ENCODE measurements around the gene FOXP1.

The FOXP1 gene

GRCh38 chr3:71432044-71432975 is 151.2 kb downstream of the FOXP1 start:
- DNase-seq (ENCODE audit: low read depth) = no peak
- H3K9ac ChIP-seq (ENCODE audit: low read length) = no peak overlapping the region
- H3K9me3 ChIP-seq (ENCODE audit: control insufficient read depth, low read length) = no peaks in the 10 kb centered on the region

GRCh38 chr3:71430941-71431552 is 152.5 kb downstream of the FOXP1 start:
- Histone ChIP-seq H3K4me1 (ENCODE audit: control insufficient read depth, insufficient read depth, low read length) (peaks cover 9% of the 10 kb centered on the region), H3K4me3 (ENCODE audit: low read length) (no peak overlapping the region), H3K9me3 (ENCODE audit: control insufficient read depth, low read length) (no peaks in the 10 kb centered on the region), H3K36me3 (ENCODE audit: control insufficient read depth, insufficient read depth, low read length, severe bottlenecking) (no peaks in the 10 kb centered on the region), H3K9ac (ENCODE audit: low read length) (no peak overlapping the region), H3K27me3 (replicated peaks; ENCODE audit: control insufficient read depth, insufficient read depth, low read length) (peaks cover 7% of the 10 kb centered on the region)
- DNase-seq (ENCODE audit: low read depth) = no peak

More at GRCh38 chr3:71432044-71432975, 151.2 kb downstream of the FOXP1 start:
- Histone ChIP-seq H3K4me3 (ENCODE audit: low read length) (no peak overlapping the region), H3K4me1 (ENCODE audit: control insufficient read depth, insufficient read depth, low read length) (peaks cover 9% of the 10 kb centered on the region), H3K36me3 (ENCODE audit: control insufficient read depth, insufficient read depth, low read length, severe bottlenecking) (no peaks in the 10 kb centered on the region), H3K27me3 (replicated peaks; ENCODE audit: control insufficient read depth, insufficient read depth, low read length) (peaks cover 7% of the 10 kb centered on the region)

- H3K36me3 ChIP-seq (ENCODE audit: control insufficient read depth, insufficient read depth, low read length, severe bottlenecking) = no peaks in the 10 kb centered on the region
Observed at GRCh38 chr3:71429597-71429988, 153.9 kb downstream of the FOXP1 start.

GRCh38 chr3:71428841-71429596 is 154.5 kb downstream of the FOXP1 start:
- Histone ChIP-seq H3K4me3 (ENCODE audit: low read length) (peak overlapping the region; percentile 66), H3K36me3 (ENCODE audit: control insufficient read depth, insufficient read depth, low read length, severe bottlenecking) (no peaks in the 10 kb centered on the region), H3K9ac (ENCODE audit: low read length) (no peak overlapping the region), H3K4me1 (ENCODE audit: control insufficient read depth, insufficient read depth, low read length) (peaks cover 9% of the 10 kb centered on the region), H3K27me3 (replicated peaks; ENCODE audit: control insufficient read depth, insufficient read depth, low read length) (peaks cover 7% of the 10 kb centered on the region), H3K9me3 (ENCODE audit: control insufficient read depth, low read length) (no peaks in the 10 kb centered on the region)
- DNase-seq (ENCODE audit: low read depth) = no peak

More at GRCh38 chr3:71429597-71429988, 153.9 kb downstream of the FOXP1 start:
- Histone ChIP-seq H3K9ac (ENCODE audit: low read length) (no peak overlapping the region), H3K27me3 (replicated peaks; ENCODE audit: control insufficient read depth, insufficient read depth, low read length) (peaks cover 7% of the 10 kb centered on the region), H3K4me3 (ENCODE audit: low read length) (no peak overlapping the region), H3K4me1 (ENCODE audit: control insufficient read depth, insufficient read depth, low read length) (peaks cover 9% of the 10 kb centered on the region), H3K9me3 (ENCODE audit: control insufficient read depth, low read length) (no peaks in the 10 kb centered on the region)
- no peak for DNase-seq (ENCODE audit: low read depth)

- DNase-seq (ENCODE audit: low read depth) = no peak
- no peak overlapping the region for H3K9ac ChIP-seq (ENCODE audit: low read length)
- H3K4me1 ChIP-seq (ENCODE audit: control insufficient read depth, insufficient read depth, low read length) = peaks cover 9% of the 10 kb centered on the region
- H3K4me3 ChIP-seq (ENCODE audit: low read length) = no peak overlapping the region
- no peaks in the 10 kb centered on the region for H3K36me3 ChIP-seq (ENCODE audit: control insufficient read depth, insufficient read depth, low read length, severe bottlenecking)
- peaks cover 7% of the 10 kb centered on the region for H3K27me3 ChIP-seq (replicated peaks; ENCODE audit: control insufficient read depth, insufficient read depth, low read length)
- no peaks in the 10 kb centered on the region for H3K9me3 ChIP-seq (ENCODE audit: control insufficient read depth, low read length)
Observed at GRCh38 chr3:71425491-71426071, 157.9 kb downstream of the FOXP1 start.

GRCh38 chr3:71423151-71423906 is 160.2 kb downstream of the FOXP1 start:
- no peaks in the 10 kb centered on the region for H3K36me3 ChIP-seq (ENCODE audit: control insufficient read depth, insufficient read depth, low read length, severe bottlenecking)
- no peak overlapping the region for H3K9ac ChIP-seq (ENCODE audit: low read length)
- DNase-seq (ENCODE audit: low read depth) = no peak
- peaks cover under 1% of the 10 kb centered on the region for H3K4me1 ChIP-seq (ENCODE audit: control insufficient read depth, insufficient read depth, low read length)
- H3K27me3 ChIP-seq (replicated peaks; ENCODE audit: control insufficient read depth, insufficient read depth, low read length) = peaks cover 6% of the 10 kb centered on the region
- H3K9me3 ChIP-seq (ENCODE audit: control insufficient read depth, low read length) = no peaks in the 10 kb centered on the region
- no peak overlapping the region for H3K4me3 ChIP-seq (ENCODE audit: low read length)

GRCh38 chr3:71421820-71422566 is 161.5 kb downstream of the FOXP1 start:
- no peaks in the 10 kb centered on the region for H3K4me1 ChIP-seq (ENCODE audit: control insufficient read depth, insufficient read depth, low read length)
- DNase-seq (ENCODE audit: low read depth) = no peak
- H3K9ac ChIP-seq (ENCODE audit: low read length) = no peak overlapping the region
- no peaks in the 10 kb centered on the region for H3K27me3 ChIP-seq (replicated peaks; ENCODE audit: control insufficient read depth, insufficient read depth, low read length)
- no peaks in the 10 kb centered on the region for H3K9me3 ChIP-seq (ENCODE audit: control insufficient read depth, low read length)
- H3K36me3 ChIP-seq (ENCODE audit: control insufficient read depth, insufficient read depth, low read length, severe bottlenecking) = no peaks in the 10 kb centered on the region
- no peak overlapping the region for H3K4me3 ChIP-seq (ENCODE audit: low read length)

- Histone ChIP-seq H3K27me3 (replicated peaks; ENCODE audit: control insufficient read depth, insufficient read depth, low read length) (no peaks in the 10 kb centered on the region), H3K9ac (ENCODE audit: low read length) (no peak overlapping the region)
Observed at GRCh38 chr3:71421475-71421819, 162.1 kb downstream of the FOXP1 start.

GRCh38 chr3:71419369-71419768 is 164.2 kb downstream of the FOXP1 start:
- no peak overlapping the region for H3K4me3 ChIP-seq (ENCODE audit: low read length)
- H3K4me1 ChIP-seq (ENCODE audit: control insufficient read depth, insufficient read depth, low read length) = no peaks in the 10 kb centered on the region
- H3K36me3 ChIP-seq (ENCODE audit: control insufficient read depth, insufficient read depth, low read length, severe bottlenecking) = no peaks in the 10 kb centered on the region
- no peaks in the 10 kb centered on the region for H3K27me3 ChIP-seq (replicated peaks; ENCODE audit: control insufficient read depth, insufficient read depth, low read length)
- no peaks in the 10 kb centered on the region for H3K9me3 ChIP-seq (ENCODE audit: control insufficient read depth, low read length)
- H3K9ac ChIP-seq (ENCODE audit: low read length) = no peak overlapping the region
- no peak for DNase-seq (ENCODE audit: low read depth)

More at GRCh38 chr3:71421475-71421819, 162.1 kb downstream of the FOXP1 start:
- DNase-seq (ENCODE audit: low read depth) = no peak
- Histone ChIP-seq H3K36me3 (ENCODE audit: control insufficient read depth, insufficient read depth, low read length, severe bottlenecking) (no peaks in the 10 kb centered on the region), H3K4me1 (ENCODE audit: control insufficient read depth, insufficient read depth, low read length) (no peaks in the 10 kb centered on the region), H3K4me3 (ENCODE audit: low read length) (no peak overlapping the region), H3K9me3 (ENCODE audit: control insufficient read depth, low read length) (no peaks in the 10 kb centered on the region)

GRCh38 chr3:71417791-71418190 is 165.7 kb downstream of the FOXP1 start:
- DNase-seq (ENCODE audit: low read depth) = no peak
- no peaks in the 10 kb centered on the region for H3K27me3 ChIP-seq (replicated peaks; ENCODE audit: control insufficient read depth, insufficient read depth, low read length)
- H3K9me3 ChIP-seq (ENCODE audit: control insufficient read depth, low read length) = no peaks in the 10 kb centered on the region
- no peaks in the 10 kb centered on the region for H3K36me3 ChIP-seq (ENCODE audit: control insufficient read depth, insufficient read depth, low read length, severe bottlenecking)
- no peak overlapping the region for H3K4me3 ChIP-seq (ENCODE audit: low read length)
- no peaks in the 10 kb centered on the region for H3K4me1 ChIP-seq (ENCODE audit: control insufficient read depth, insufficient read depth, low read length)
- no peak overlapping the region for H3K9ac ChIP-seq (ENCODE audit: low read length)
